Measurements from ENCODE around the gene DTD1.

DTD1 gene

GRCh38 chr20:18715564-18715963 lies 127.7 kb downstream of the DTD1 start:
- Histone ChIP-seq H3K27ac (ENCODE audit: low read length) (no peak overlapping the region), H3K4me3 (ENCODE audit: low read length) (no peak overlapping the region), H3K9me3 (ENCODE audit: insufficient read depth, low read depth, low read length) (no peaks in the 10 kb centered on the region), H3K9ac (ENCODE audit: low read depth, low read length) (no peak overlapping the region), H3K27me3 (ENCODE audit: insufficient read depth, low read length) (no peaks in the 10 kb centered on the region), H3K36me3 (ENCODE audit: insufficient read depth, low read depth, low read length) (no peaks in the 10 kb centered on the region), H3K4me1 (ENCODE audit: insufficient read depth, low read length) (no peaks in the 10 kb centered on the region)

- Histone ChIP-seq H3K4me1 (ENCODE audit: insufficient read depth, low read length) (no peaks in the 10 kb centered on the region), H3K36me3 (ENCODE audit: insufficient read depth, low read depth, low read length) (no peaks in the 10 kb centered on the region), H3K4me3 (ENCODE audit: low read length) (no peak overlapping the region), H3K27me3 (ENCODE audit: insufficient read depth, low read length) (no peaks in the 10 kb centered on the region), H3K9ac (ENCODE audit: low read depth, low read length) (no peak overlapping the region), H3K9me3 (ENCODE audit: insufficient read depth, low read depth, low read length) (no peaks in the 10 kb centered on the region), H3K27ac (ENCODE audit: low read length) (no peak overlapping the region)
Measured at GRCh38 chr20:18717062-18717461, 129.2 kb downstream of the DTD1 start.

DNA sequence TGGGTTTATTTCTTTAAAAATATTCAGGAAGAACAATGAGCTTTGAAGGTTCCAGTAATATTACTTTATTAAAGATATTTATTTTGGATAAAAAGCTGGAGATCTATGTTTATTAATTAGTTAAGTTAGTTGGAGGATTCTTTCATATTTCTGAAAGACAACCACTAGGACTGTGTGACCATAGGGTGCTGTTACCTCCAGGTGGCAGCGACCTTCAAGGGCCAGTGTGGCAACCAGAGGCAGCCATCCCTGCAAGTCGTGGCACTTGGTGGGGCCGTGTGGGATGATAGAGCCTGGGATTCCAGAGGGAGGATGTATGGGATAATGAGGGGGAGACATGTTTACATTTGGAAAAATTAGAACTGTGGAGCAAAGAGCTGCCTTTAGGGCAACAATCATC lies 130.3 kb downstream of the DTD1 start:
- Histone ChIP-seq H3K9me3 (ENCODE audit: insufficient read depth, low read depth, low read length) (no peaks in the 10 kb centered on the region), H3K27ac (ENCODE audit: low read length) (no peak overlapping the region), H3K36me3 (ENCODE audit: insufficient read depth, low read depth, low read length) (no peaks in the 10 kb centered on the region), H3K27me3 (ENCODE audit: insufficient read depth, low read length) (no peaks in the 10 kb centered on the region), H3K4me1 (ENCODE audit: insufficient read depth, low read length) (no peaks in the 10 kb centered on the region), H3K4me3 (ENCODE audit: low read length) (no peak overlapping the region), H3K9ac (ENCODE audit: low read depth, low read length) (no peak overlapping the region)

DNA sequence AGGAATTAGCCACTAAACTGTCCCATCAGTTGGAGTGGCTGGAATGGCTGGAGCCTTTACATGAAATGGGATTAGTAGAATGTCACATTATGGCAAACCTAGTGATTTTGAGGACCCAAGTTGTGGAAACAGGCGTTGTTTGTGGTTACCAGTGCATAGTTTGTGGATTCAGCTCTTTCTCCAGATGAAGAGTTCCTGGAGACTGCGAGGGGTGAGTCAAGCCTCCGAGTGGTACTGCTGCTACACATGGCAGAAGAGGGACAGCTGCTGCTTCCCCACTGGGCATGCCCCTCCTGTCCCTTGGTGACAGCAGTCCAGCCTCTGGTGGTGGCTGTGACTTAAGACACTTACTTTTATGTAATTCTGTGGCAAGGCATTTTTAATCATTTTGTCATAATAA lies 131.6 kb downstream of the DTD1 start:
- Histone ChIP-seq H3K27ac (ENCODE audit: low read length) (no peak overlapping the region), H3K9ac (ENCODE audit: low read depth, low read length) (no peak overlapping the region), H3K4me1 (ENCODE audit: insufficient read depth, low read length) (no peaks in the 10 kb centered on the region; the same call in 1 of the 2 replicates), H3K4me3 (ENCODE audit: low read length) (no peak overlapping the region), H3K27me3 (ENCODE audit: insufficient read depth, low read length) (no peaks in the 10 kb centered on the region), H3K9me3 (ENCODE audit: insufficient read depth, low read depth, low read length) (no peaks in the 10 kb centered on the region), H3K36me3 (ENCODE audit: insufficient read depth, low read depth, low read length) (no peaks in the 10 kb centered on the region)

- no peaks in the 10 kb centered on the region; the same call in 1 of the 2 replicates for H3K4me1 ChIP-seq (ENCODE audit: insufficient read depth, low read length)
- no peak overlapping the region for H3K9ac ChIP-seq (ENCODE audit: low read depth, low read length)
- H3K9me3 ChIP-seq (ENCODE audit: insufficient read depth, low read depth, low read length), result no peaks in the 10 kb centered on the region
- H3K27me3 ChIP-seq (ENCODE audit: insufficient read depth, low read length), result no peaks in the 10 kb centered on the region
- H3K36me3 ChIP-seq (ENCODE audit: insufficient read depth, low read depth, low read length), result no peaks in the 10 kb centered on the region
- H3K4me3 ChIP-seq (ENCODE audit: low read length), result no peak overlapping the region
- H3K27ac ChIP-seq (ENCODE audit: low read length), result no peak overlapping the region
Measured at GRCh38 chr20:18721551-18722115, 133.8 kb downstream of the DTD1 start.

DNA sequence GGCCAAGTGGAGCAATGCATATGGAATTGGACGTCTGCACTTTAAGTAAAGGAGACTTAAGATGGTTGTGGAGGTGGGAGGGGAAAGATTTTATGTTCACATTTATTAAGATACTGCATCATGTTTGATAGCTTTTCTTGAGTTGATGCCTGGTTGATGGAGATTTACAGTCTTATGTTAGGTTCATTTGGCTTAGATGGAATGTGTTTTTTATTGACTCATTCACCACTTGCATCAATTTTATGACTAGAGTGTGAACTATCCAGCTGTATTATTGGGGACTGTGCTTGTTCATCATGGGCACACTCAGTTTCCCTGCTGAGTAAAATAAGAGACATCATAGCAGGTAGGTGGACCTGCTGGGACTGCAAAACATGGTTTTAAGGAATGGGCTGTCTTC lies 134.5 kb downstream of the DTD1 start:
- no peak overlapping the region for H3K4me3 ChIP-seq (ENCODE audit: low read length)
- no peak overlapping the region for H3K9ac ChIP-seq (ENCODE audit: low read depth, low read length)
- H3K36me3 ChIP-seq (ENCODE audit: insufficient read depth, low read depth, low read length), result no peaks in the 10 kb centered on the region
- no peaks in the 10 kb centered on the region for H3K9me3 ChIP-seq (ENCODE audit: insufficient read depth, low read depth, low read length)
- no peaks in the 10 kb centered on the region; the same call in 1 of the 2 replicates for H3K4me1 ChIP-seq (ENCODE audit: insufficient read depth, low read length)
- no peaks in the 10 kb centered on the region for H3K27me3 ChIP-seq (ENCODE audit: insufficient read depth, low read length)
- no peak overlapping the region for H3K27ac ChIP-seq (ENCODE audit: low read length)

DNA sequence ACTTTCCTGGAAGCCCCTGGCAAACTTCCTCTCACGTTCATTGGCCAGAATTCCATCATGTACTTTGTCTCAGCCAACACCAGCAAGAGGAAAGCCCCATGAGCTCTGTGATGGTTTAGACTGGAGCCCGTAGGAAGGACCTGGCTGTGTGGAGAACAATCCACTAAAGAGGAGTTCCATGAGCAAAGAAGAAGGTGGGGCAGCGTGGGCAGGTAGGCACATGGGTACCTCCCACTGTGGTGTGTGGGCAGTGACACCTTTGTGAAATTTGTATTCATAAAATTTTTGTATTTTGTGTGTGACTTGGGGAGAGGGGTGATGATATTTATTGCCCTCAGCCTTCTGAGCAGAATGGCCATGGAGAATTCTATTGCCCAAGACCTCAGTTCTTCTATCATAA lies 136.2 kb downstream of the DTD1 start:
- no peak overlapping the region for H3K27ac ChIP-seq (ENCODE audit: low read length)
- no peak overlapping the region for H3K9ac ChIP-seq (ENCODE audit: low read depth, low read length)
- H3K36me3 ChIP-seq (ENCODE audit: insufficient read depth, low read depth, low read length), result no peaks in the 10 kb centered on the region
- no peak overlapping the region for H3K4me3 ChIP-seq (ENCODE audit: low read length)
- no peaks in the 10 kb centered on the region; the same call in 1 of the 2 replicates for H3K4me1 ChIP-seq (ENCODE audit: insufficient read depth, low read length)
- H3K9me3 ChIP-seq (ENCODE audit: insufficient read depth, low read depth, low read length), result no peaks in the 10 kb centered on the region
- H3K27me3 ChIP-seq (ENCODE audit: insufficient read depth, low read length), result no peaks in the 10 kb centered on the region

DNA sequence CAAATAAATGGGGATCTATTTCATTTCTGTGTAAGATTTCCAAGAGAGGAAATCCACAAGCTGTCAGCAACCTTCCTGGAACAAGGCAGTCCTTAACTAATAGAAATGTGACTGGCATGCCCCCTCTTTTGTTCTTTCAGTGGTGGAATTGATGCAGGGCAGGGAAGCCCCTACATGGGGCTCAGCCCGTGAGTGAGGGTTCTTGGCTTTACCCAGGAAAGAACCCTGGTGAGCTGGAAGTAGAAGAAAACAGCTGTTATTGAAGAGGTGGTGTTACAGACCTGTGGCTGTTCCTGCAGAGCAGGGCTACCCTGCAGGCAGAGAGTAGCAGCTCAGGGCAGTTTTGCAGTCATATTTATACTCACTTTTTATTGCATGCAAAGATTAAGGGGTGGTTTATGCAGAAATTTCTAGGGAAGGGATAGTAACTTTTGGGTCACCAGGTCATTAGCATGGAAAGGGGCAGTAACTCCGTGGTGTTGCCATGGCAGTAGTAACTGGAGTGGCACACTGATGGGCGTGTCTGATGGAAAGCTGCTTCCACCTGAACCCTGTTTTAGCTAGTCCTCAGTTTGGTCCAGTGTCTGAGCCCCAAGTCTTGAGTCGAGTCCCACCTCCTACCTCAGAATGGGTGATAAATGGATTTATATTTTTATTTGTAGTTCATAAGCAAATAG lies 137.1 kb downstream of the DTD1 start:
- no peaks in the 10 kb centered on the region for H3K27me3 ChIP-seq (ENCODE audit: insufficient read depth, low read length)
- no peaks in the 10 kb centered on the region for H3K36me3 ChIP-seq (ENCODE audit: insufficient read depth, low read depth, low read length)
- no peak overlapping the region for H3K27ac ChIP-seq (ENCODE audit: low read length)
- H3K4me3 ChIP-seq (ENCODE audit: low read length), result no peak overlapping the region
- no peaks in the 10 kb centered on the region for H3K9me3 ChIP-seq (ENCODE audit: insufficient read depth, low read depth, low read length)
- H3K9ac ChIP-seq (ENCODE audit: low read depth, low read length), result no peak overlapping the region
- H3K4me1 ChIP-seq (ENCODE audit: insufficient read depth, low read length), result no peaks in the 10 kb centered on the region; the same call in 1 of the 2 replicates

- no peaks in the 10 kb centered on the region for H3K9me3 ChIP-seq (ENCODE audit: insufficient read depth, low read depth, low read length)
- H3K4me1 ChIP-seq (ENCODE audit: insufficient read depth, low read length), result no peaks in the 10 kb centered on the region; the same call in 1 of the 2 replicates
- no peaks in the 10 kb centered on the region for H3K27me3 ChIP-seq (ENCODE audit: insufficient read depth, low read length)
- H3K27ac ChIP-seq (ENCODE audit: low read length), result no peak overlapping the region
- no peak overlapping the region for H3K4me3 ChIP-seq (ENCODE audit: low read length)
- H3K36me3 ChIP-seq (ENCODE audit: insufficient read depth, low read depth, low read length), result no peaks in the 10 kb centered on the region
- H3K9ac ChIP-seq (ENCODE audit: low read depth, low read length), result no peak overlapping the region
Measured at GRCh38 chr20:18727032-18727508, 139.2 kb downstream of the DTD1 start.

- H3K4me3 ChIP-seq (ENCODE audit: low read length), result no peak overlapping the region
- H3K27ac ChIP-seq (ENCODE audit: low read length), result no peak overlapping the region
Measured at GRCh38 chr20:18728165-18728869, 140.5 kb downstream of the DTD1 start.

GRCh38 chr20:18728870-18729224 lies 141.0 kb downstream of the DTD1 start:
- Histone ChIP-seq H3K27ac (ENCODE audit: low read length) (no peak overlapping the region), H3K4me1 (ENCODE audit: insufficient read depth, low read length) (no peaks in the 10 kb centered on the region; the same call in 1 of the 2 replicates), H3K9me3 (ENCODE audit: insufficient read depth, low read depth, low read length) (no peaks in the 10 kb centered on the region), H3K4me3 (ENCODE audit: low read length) (no peak overlapping the region), H3K9ac (ENCODE audit: low read depth, low read length) (no peak overlapping the region), H3K27me3 (ENCODE audit: insufficient read depth, low read length) (no peaks in the 10 kb centered on the region), H3K36me3 (ENCODE audit: insufficient read depth, low read depth, low read length) (no peaks in the 10 kb centered on the region)

More at GRCh38 chr20:18728165-18728869, 140.5 kb downstream of the DTD1 start:
- H3K9ac ChIP-seq (ENCODE audit: low read depth, low read length), result no peak overlapping the region
- H3K9me3 ChIP-seq (ENCODE audit: insufficient read depth, low read depth, low read length), result no peaks in the 10 kb centered on the region
- H3K36me3 ChIP-seq (ENCODE audit: insufficient read depth, low read depth, low read length), result no peaks in the 10 kb centered on the region
- no peaks in the 10 kb centered on the region; the same call in 1 of the 2 replicates for H3K4me1 ChIP-seq (ENCODE audit: insufficient read depth, low read length)
- no peaks in the 10 kb centered on the region for H3K27me3 ChIP-seq (ENCODE audit: insufficient read depth, low read length)
